ENCODE results near the gene CYBA.
A peak's percentile ranks its signal among the peaks of the same experiment; 100 is the strongest.

Gene CYBA

DNA sequence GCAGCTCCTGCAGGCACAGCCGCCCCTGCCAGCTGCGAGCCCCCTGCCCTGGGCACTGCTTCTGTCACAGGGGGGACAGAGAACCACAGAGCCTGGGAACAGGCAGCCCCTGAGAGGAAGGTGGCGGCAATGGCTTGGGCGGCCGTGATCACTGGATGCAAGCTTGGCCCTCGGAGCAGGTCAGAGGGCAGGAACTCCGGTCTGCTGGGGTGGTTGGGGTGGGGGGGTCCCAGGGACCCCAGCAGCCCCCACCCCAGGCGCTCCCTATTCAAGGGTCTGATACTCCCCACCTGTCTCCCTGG is 1.9 kb upstream of the CYBA start:
- H3K4me3 ChIP-seq (ENCODE audit: low read depth, low read length) = no peak overlapping the region
- DNase-seq (ENCODE audit: low read depth) = no peak
- TF ChIP-seq, protein P1, sequence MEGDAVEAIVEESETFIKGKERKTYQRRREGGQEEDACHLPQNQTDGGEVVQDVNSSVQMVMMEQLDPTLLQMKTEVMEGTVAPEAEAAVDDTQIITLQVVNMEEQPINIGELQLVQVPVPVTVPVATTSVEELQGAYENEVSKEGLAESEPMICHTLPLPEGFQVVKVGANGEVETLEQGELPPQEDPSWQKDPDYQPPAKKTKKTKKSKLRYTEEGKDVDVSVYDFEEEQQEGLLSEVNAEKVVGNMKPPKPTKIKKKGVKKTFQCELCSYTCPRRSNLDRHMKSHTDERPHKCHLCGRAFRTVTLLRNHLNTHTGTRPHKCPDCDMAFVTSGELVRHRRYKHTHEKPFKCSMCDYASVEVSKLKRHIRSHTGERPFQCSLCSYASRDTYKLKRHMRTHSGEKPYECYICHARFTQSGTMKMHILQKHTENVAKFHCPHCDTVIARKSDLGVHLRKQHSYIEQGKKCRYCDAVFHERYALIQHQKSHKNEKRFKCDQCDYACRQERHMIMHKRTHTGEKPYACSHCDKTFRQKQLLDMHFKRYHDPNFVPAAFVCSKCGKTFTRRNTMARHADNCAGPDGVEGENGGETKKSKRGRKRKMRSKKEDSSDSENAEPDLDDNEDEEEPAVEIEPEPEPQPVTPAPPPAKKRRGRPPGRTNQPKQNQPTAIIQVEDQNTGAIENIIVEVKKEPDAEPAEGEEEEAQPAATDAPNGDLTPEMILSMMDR (IDR thresholded peaks at IDR 0.05; ENCODE audit: insufficient read depth, low read depth, low read length, missing control alignments) = no peak

DNA sequence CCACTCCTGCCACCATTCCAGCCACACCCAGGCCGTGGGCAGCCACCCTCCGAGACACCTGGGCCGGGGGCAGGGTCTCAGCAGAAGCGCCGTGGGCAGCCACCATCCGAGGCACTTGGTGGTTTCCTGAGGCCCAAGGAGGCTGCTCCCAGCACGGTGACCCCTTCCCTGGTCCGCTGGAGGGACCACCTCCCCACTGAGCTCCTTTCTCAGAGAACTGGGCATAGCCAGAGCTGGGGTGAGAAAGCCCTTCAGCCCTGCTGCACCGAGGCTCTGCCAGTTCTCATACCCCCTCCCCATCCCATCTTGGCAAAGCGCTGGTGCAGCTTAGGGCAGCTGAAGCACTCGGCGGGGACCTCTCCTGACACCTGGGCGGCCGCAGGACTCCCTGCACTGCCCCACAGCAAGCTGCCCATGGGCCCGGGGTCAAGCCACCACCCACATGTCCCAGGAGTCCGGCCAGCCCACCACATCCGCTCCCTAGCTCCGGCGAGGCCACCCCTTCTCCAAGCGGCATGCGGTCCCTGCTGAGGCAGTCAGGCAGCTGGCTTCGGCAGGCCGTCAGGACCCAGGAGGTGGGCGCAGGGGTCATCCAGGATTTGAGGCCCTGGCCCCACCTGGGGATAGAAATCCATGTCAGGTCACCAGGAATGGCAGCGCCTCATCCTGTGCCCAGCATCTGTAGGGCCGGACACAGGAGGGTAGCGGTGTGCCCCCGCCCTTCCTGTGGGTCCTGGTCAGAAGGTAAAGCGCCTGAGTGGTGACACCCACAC is 1.3 kb upstream of the CYBA start:
- H3K4me3 ChIP-seq (ENCODE audit: low read depth, low read length) = peak overlapping the region; percentile 51
- DNase-seq (ENCODE audit: low read depth) = peak; percentile 51
- TF ChIP-seq, protein P1 (IDR thresholded peaks at IDR 0.05; ENCODE audit: insufficient read depth, low read depth, low read length, missing control alignments) = no peak

DNA sequence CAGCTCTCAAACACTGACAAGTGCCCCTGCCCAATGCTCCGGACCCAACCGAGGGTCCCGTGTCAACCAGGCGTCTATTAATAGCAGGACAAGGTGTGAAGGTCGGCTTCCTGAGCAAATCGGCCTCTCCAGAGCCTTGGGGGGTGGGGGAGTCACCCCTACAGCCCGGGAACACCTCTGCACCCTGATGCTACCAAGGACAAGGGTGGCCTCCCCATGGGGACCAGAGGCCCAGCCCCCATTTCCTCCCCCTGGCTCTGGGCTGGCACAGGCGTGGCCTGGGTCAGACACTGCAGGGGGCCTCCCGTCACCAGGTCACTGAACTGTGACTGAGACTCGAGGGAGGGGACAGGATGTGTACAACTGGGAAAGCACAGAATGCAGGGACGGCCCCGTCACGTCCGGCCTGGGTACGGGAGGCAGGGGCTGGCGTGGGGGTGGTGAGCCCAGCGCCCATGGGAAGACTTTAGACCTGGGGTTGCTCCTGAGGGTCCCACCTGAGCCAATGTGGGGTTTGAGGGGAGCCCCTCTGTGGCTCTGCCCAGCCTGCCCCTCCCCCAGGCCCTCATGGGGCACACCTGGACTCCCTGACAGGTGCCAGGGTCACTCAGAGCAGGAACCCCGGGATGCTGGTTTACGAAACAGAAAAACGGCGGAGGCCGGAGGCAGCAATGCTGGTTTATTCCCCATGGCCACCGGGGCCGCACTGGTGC is 579 bp upstream of the CYBA start:
- TF ChIP-seq, protein P1 (IDR thresholded peaks at IDR 0.05; ENCODE audit: insufficient read depth, low read depth, low read length, missing control alignments) = no peak
- peak; percentile 97 for DNase-seq (ENCODE audit: low read depth)
- peak overlapping the region; percentile 51 for H3K4me3 ChIP-seq (ENCODE audit: low read depth, low read length)

DNA sequence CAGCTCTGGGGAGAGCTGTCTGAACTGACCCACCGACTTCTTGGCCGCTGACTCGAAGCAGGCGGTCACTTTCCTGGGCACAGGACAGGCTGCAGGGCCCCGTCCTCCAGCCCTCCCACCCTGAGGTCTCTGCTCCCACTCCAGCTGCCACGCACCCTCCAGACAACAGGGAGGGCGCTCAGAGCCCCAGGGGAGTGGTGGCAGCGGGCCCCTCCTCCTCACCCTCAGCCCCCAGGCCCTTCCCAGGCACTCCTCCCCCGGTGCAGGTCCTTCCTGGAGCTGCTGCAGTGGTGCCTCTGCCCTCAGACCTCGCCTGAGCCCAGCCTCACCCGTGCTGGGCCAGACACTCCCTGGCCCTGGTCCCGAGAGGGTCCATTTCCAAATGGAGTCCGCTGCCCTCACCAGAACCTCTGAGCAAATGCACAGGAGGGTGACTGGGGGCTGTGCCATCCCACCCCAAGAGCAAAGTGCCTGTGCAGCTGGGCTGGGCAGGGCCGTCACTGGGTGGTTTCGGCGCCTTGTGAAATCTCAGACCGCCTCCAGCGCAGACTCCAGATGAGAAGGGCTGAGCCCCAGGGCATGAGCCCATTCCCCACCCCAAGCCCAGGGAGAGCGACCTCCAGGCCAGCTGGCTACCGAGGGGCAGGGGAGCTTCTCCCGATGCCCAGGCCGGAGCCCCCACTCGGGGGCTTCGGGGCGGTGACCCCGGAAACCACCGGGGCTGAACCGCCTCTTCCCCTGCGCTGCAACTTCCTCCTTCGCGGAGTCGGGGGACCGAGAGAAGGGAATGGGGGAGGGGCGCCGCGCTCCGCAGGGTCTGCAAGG is 717 bp downstream of the CYBA start:
- TF ChIP-seq, protein P1 (IDR thresholded peaks at IDR 0.05; ENCODE audit: insufficient read depth, low read depth, low read length, missing control alignments) = no peak
- H3K4me3 ChIP-seq (ENCODE audit: low read depth, low read length) = peak overlapping the region; percentile 91
- peak; percentile 60 for DNase-seq (ENCODE audit: low read depth)

DNA sequence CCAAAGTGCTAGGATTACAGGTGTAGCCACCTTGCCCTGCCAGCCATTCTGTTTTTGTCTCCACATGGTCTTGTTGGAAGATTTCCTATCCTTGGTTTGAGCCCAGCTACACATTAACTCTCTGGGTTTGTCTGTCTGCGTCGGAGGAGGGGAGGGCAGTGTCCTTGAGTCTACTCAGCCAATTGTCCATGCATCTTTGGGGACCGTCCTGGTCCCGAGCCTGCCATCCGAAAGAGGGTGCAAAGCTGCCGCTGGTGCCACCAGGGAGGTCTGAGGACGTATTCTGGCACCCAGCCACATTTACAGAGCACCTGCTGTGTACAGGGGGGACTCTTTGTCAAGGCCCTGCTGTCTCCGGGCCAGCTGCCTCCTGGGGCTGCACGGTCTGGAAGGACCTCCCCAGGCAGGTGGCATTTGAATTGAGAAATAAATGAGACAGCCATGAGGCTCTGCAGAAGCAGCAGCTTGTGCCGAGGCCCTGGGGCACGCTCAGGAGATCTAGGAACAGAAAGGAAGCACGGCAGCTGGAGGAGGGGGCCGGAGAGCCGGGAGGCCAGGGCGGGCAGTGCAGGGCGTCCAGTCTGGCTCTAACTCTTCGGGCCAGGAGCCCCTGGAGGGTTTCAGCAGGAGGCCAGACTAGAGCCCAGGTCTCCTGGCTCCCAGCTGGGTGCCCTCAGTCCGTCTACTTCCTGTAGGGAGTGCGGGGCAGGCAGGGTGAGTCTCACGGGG is 1.5 kb downstream of the CYBA start:
- H3K4me3 ChIP-seq (ENCODE audit: low read depth, low read length) = peak overlapping the region; percentile 91
- no peak for DNase-seq (ENCODE audit: low read depth)
- TF ChIP-seq, protein P1 (IDR thresholded peaks at IDR 0.05; ENCODE audit: insufficient read depth, low read depth, low read length, missing control alignments) = no peak

Measured in GM12865 (cell line).